ENCODE results near the gene TSPAN17.
A peak's percentile ranks its signal among the peaks of the same experiment; 100 is the strongest.
"Not testable (repeated sequence)": the region's sequence is repeated elsewhere in the genome, so short reads cannot be mapped to it uniquely, and the experiment has no call there.

TSPAN17 gene

GRCh38 chr5:176647030-176647842 lies at the start of gene TSPAN17:
Gene TSPAN17 (plus strand): TSS chr5:176647484. CDS start chr5:176647616, 132 bp downstream.
- peak; percentile 99 for DNase-seq (ENCODE audit: low spot score)

GRCh38 chr5:176599749-176600430 lies 47.4 kb upstream of the TSPAN17 start:
- DNase-seq (ENCODE audit: low spot score): not testable (repeated sequence)

GRCh38 chr5:176601901-176602482 lies 45.3 kb upstream of the TSPAN17 start:
- no peak for DNase-seq (ENCODE audit: low spot score)

GRCh38 chr5:176603091-176603490 lies 44.2 kb upstream of the TSPAN17 start:
- DNase-seq (ENCODE audit: low spot score): no peak

GRCh38 chr5:176606032-176606431 lies 41.3 kb upstream of the TSPAN17 start:
- no peak for DNase-seq (ENCODE audit: low spot score)

- no peak for DNase-seq (ENCODE audit: low spot score)
Measured at GRCh38 chr5:176606875-176607274, 40.4 kb upstream of the TSPAN17 start.

GRCh38 chr5:176608142-176608705 lies 39.1 kb upstream of the TSPAN17 start:
- no peak for DNase-seq (ENCODE audit: low spot score)

- DNase-seq (ENCODE audit: low spot score): peak; percentile 81
Measured at GRCh38 chr5:176608937-176609723, 38.2 kb upstream of the TSPAN17 start.

- peak; percentile 69 for DNase-seq (ENCODE audit: low spot score)
Measured at GRCh38 chr5:176609724-176610434, 37.4 kb upstream of the TSPAN17 start, which contains the start of gene GPRIN1. Gene GPRIN1 (minus strand): TSS chr5:176610156. CDS start chr5:176599834, 10,322 bp downstream.

GRCh38 chr5:176610435-176610773 lies 36.9 kb upstream of the TSPAN17 start:
- no peak for DNase-seq (ENCODE audit: low spot score)

GRCh38 chr5:176611435-176611834 lies 35.8 kb upstream of the TSPAN17 start:
- peak; percentile 82 for DNase-seq (ENCODE audit: low spot score)

GRCh38 chr5:176612008-176612407 lies 35.3 kb upstream of the TSPAN17 start:
- DNase-seq (ENCODE audit: low spot score): no peak

- no peak for DNase-seq (ENCODE audit: low spot score)
Measured at GRCh38 chr5:176612855-176613254, 34.4 kb upstream of the TSPAN17 start.

GRCh38 chr5:176614805-176615478 lies 32.3 kb upstream of the TSPAN17 start:
- peak; percentile 60 for DNase-seq (ENCODE audit: low spot score)

- no peak for DNase-seq (ENCODE audit: low spot score)
Measured at GRCh38 chr5:176616511-176616910, 30.8 kb upstream of the TSPAN17 start.

- no peak for DNase-seq (ENCODE audit: low spot score)
Measured at GRCh38 chr5:176618783-176619182, 28.5 kb upstream of the TSPAN17 start.

GRCh38 chr5:176619203-176619568 lies 28.1 kb upstream of the TSPAN17 start:
- peak; percentile 72 for DNase-seq (ENCODE audit: low spot score)

- no peak for DNase-seq (ENCODE audit: low spot score)
Measured at GRCh38 chr5:176619569-176620332, 27.5 kb upstream of the TSPAN17 start.

- no peak for DNase-seq (ENCODE audit: low spot score)
Measured at GRCh38 chr5:176620333-176620981, 26.8 kb upstream of the TSPAN17 start.

Data from kidney tubule cell (primary cell).